ENCODE results near the gene SYNGR2. TPM values are rescaled to one million over a fixed set of nuclear protein-coding genes. Genes with fewer than 3 reads are reported as not detected.
A peak's percentile ranks its signal among the peaks of the same experiment; 100 is the strongest.

The SYNGR2 gene
- total RNA-seq, 1 experiment from 2014 or later: 169 TPM

DNA sequence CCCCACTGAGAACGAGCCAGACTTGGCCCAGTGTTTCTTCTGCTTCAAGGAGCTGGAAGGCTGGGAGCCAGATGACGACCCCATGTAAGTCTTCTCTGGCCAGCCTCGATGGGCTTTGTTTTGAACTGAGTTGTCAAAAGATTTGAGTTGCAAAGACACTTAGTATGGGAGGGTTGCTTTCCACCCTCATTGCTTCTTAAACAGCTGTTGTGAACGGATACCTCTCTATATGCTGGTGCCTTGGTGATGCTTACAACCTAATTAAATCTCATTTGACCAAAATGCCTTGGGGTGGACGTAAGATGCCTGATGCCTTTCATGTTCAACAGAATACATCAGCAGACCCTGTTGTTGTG, 46.3 kb downstream of the SYNGR2 start:
- no peaks in the 10 kb centered on the region for H3K27me3 ChIP-seq (replicated peaks; ENCODE audit: control insufficient read depth, insufficient read depth, low read length)
- H3K36me3 ChIP-seq (ENCODE audit: control insufficient read depth, insufficient read depth, low read length): peaks cover 3% of the 10 kb centered on the region
- ChIA-PET CTCF (interaction anchor here (1.8 kb wide), 1 partner anchor 28 kb away, joined by 14 read pairs; the partner anchor contains the start of genes AFMID and TK1), POLR2A (no interaction called here)
- no peaks in the 10 kb centered on the region for H3K4me1 ChIP-seq
- H3K9me3 ChIP-seq: no peaks in the 10 kb centered on the region
- Mint-ChIP-seq H3K27ac (ENCODE audit: unreplicated experiment) (peak overlapping the region; percentile 95), H3K36me3 (ENCODE audit: insufficient read depth, unreplicated experiment) (peaks cover 49% of the 10 kb centered on the region), H3K9me3 (ENCODE audit: unreplicated experiment) (no peaks in the 10 kb centered on the region), H3K4me1 (ENCODE audit: low read depth, unreplicated experiment) (no peaks in the 10 kb centered on the region), H3K27me3 (ENCODE audit: insufficient read depth, unreplicated experiment) (no peaks in the 10 kb centered on the region), H3K4me3 (ENCODE audit: unreplicated experiment) (peak overlapping the region; percentile 94)
- no peak for DNase-seq
- peak overlapping the region; percentile 69 for H3K4me3 ChIP-seq (ENCODE audit: low read depth, low read length)
- intact Hi-C loops (cut with micrococcal nuclease; ENCODE audit: unreplicated experiment): no loop called here
- BruUV-seq (replicated peaks): no TSS peak
- TF ChIP-seq, protein P1, sequence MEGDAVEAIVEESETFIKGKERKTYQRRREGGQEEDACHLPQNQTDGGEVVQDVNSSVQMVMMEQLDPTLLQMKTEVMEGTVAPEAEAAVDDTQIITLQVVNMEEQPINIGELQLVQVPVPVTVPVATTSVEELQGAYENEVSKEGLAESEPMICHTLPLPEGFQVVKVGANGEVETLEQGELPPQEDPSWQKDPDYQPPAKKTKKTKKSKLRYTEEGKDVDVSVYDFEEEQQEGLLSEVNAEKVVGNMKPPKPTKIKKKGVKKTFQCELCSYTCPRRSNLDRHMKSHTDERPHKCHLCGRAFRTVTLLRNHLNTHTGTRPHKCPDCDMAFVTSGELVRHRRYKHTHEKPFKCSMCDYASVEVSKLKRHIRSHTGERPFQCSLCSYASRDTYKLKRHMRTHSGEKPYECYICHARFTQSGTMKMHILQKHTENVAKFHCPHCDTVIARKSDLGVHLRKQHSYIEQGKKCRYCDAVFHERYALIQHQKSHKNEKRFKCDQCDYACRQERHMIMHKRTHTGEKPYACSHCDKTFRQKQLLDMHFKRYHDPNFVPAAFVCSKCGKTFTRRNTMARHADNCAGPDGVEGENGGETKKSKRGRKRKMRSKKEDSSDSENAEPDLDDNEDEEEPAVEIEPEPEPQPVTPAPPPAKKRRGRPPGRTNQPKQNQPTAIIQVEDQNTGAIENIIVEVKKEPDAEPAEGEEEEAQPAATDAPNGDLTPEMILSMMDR (IDR thresholded peaks at IDR 0.05; ENCODE audit: insufficient read depth in 1 of 2, low read depth in 1 of 2, low read length in 1 of 2, severe bottlenecking in 1 of 2, unreplicated experiment in 1 of 2): no peak

DNA sequence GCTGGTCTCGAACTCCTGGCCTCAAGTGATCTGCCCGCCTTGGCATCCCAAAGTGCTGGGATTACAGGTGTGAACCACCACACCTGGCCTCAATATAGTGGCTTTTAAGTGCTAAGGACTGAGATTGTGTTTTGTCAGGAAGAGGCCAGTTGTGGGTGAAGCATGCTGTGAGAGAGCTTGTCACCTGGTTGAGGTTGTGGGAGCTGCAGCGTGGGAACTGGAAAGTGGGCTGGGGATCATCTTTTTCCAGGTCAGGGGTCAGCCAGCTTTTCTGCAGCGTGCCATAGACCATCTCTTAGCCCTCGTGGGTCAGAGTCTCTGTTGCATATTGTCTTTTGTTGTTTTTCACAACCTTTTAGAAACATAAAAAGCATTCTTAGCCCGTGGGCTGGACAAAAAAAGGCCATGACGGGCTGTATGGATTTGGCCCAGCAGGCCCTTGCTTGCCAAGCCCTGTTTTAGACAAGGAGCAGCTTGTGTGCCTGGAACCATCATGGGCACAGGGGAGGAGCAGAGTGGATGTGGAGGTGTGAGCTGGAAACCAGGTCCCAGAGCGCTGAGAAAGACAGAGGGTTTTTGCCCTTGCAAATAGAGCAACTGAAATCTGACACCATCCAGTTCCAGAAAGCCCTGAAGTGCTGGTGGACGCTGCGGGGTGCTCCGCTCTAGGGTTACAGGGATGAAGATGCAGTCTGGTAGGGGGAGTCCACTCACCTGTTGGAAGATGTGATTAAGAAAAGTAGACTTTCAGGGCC, 51.2 kb downstream of the SYNGR2 start:
- TF ChIP-seq, protein P1 (IDR thresholded peaks at IDR 0.05; ENCODE audit: insufficient read depth in 1 of 2, low read depth in 1 of 2, low read length in 1 of 2, severe bottlenecking in 1 of 2, unreplicated experiment in 1 of 2): no peak
- POLR2A ChIA-PET: no interaction called here
- H3K27ac Mint-ChIP-seq (ENCODE audit: unreplicated experiment): no peak overlapping the region
- Histone ChIP-seq H3K9me3 (no peaks in the 10 kb centered on the region), H3K27me3 (replicated peaks; ENCODE audit: control insufficient read depth, insufficient read depth, low read length) (no peaks in the 10 kb centered on the region), H3K36me3 (ENCODE audit: control insufficient read depth, insufficient read depth, low read length) (peaks cover 3% of the 10 kb centered on the region), H3K4me3 (ENCODE audit: low read depth, low read length) (no peak overlapping the region), H3K4me1 (no peaks in the 10 kb centered on the region)
- BruUV-seq (replicated peaks): no TSS peak
- CTCF ChIA-PET: no interaction called here
- intact Hi-C loops (cut with micrococcal nuclease; ENCODE audit: unreplicated experiment): no loop called here
- no peaks in the 10 kb centered on the region for H3K9me3 Mint-ChIP-seq (ENCODE audit: unreplicated experiment)
- peaks cover 79% of the 10 kb centered on the region for H3K36me3 Mint-ChIP-seq (ENCODE audit: insufficient read depth, unreplicated experiment)
- H3K4me1 Mint-ChIP-seq (ENCODE audit: low read depth, unreplicated experiment): no peaks in the 10 kb centered on the region
- no peaks in the 10 kb centered on the region for H3K27me3 Mint-ChIP-seq (ENCODE audit: insufficient read depth, unreplicated experiment)
- DNase-seq: no peak
- H3K4me3 Mint-ChIP-seq (ENCODE audit: unreplicated experiment): no peak overlapping the region

Other genes starting within 250 kb of the SYNGR2 start
- 17.9 and 19.5 TPM in 2 replicates for gene TNRC6C, start 209.9 kb upstream of the SYNGR2 start, total RNA-seq (2022)
- 77.7 and 84.7 TPM in 2 replicates for gene TMC6, start 39.8 kb upstream of the SYNGR2 start, total RNA-seq (2022)
- not detected in 2 replicates for gene TMC8, start 37.8 kb upstream of the SYNGR2 start, total RNA-seq (2022)
- not detected in 2 replicates for gene C17orf99, start 22.2 kb upstream of the SYNGR2 start, total RNA-seq (2022)
- 171 and 190 TPM in 2 replicates for gene TK1, start 18.5 kb downstream of the SYNGR2 start, total RNA-seq (2022)
- 68.5 and 83.0 TPM in 2 replicates for gene AFMID, start 18.8 kb downstream of the SYNGR2 start, total RNA-seq (2022)
- gene BIRC5, start 45.7 kb downstream of the SYNGR2 start, total RNA-seq (2022): 82.0 and 88.8 TPM in 2 replicates
- not detected in 2 replicates for gene TMEM235, start 63.0 kb downstream of the SYNGR2 start, total RNA-seq (2022)
- 11.3 and 12.8 TPM in 2 replicates for gene SOCS3, start 191.5 kb downstream of the SYNGR2 start, total RNA-seq (2022)
- 54.1 and 55.2 TPM in 2 replicates for gene PGS1, start 210.1 kb downstream of the SYNGR2 start, total RNA-seq (2022)